ENCODE data around the gene SPAG7.

GRCh38 chr17:5002121-5002788, 34.6 kb upstream of the SPAG7 start:
- TF ChIP-seq ZNF280D (tag by site-specific recombination; IDR thresholded peaks at IDR 0.05) (no peak), CTCF (tag by site-specific recombination; IDR thresholded peaks at IDR 0.05) (no peak), ZNF513 (tag by site-specific recombination; IDR thresholded peaks at IDR 0.05) (no peak), YY1 (tag by site-specific recombination; IDR thresholded peaks at IDR 0.05) (no peak), ZNF175 (tag by site-specific recombination; IDR thresholded peaks at IDR 0.05) (no peak), ZBTB1 (tag by site-specific recombination; IDR thresholded peaks at IDR 0.05) (no peak), ZSCAN30 (tag by site-specific recombination; IDR thresholded peaks at IDR 0.05) (no peak), ZFHX2 (tag by site-specific recombination; conservative IDR thresholded peaks at IDR 0.05) (no peak), REPIN1 (tag by site-specific recombination; IDR thresholded peaks at IDR 0.05; ENCODE audit: low read depth) (no peak), MZF1 (tag by site-specific recombination; IDR thresholded peaks at IDR 0.05; ENCODE audit: borderline replicate concordance) (no peak), ZNF274 (IDR thresholded peaks at IDR 0.05; ENCODE audit: low read length) (no peak), ZNF274 (tag by site-specific recombination; IDR thresholded peaks at IDR 0.05; ENCODE audit: borderline replicate concordance) (no peak), ZNF670 (tag by site-specific recombination; IDR thresholded peaks at IDR 0.05; ENCODE audit: low read depth) (no peak), OSR2 (tag by site-specific recombination; IDR thresholded peaks at IDR 0.05) (no peak), TRIM28 (IDR thresholded peaks at IDR 0.05; ENCODE audit: borderline replicate concordance, low read length) (no peak)
